SHP77 (cell line): Measurements from ENCODE around the gene ENOX1.

Experiments
- DNase-seq, 2 experiments: peaks; one replicate each; lab custom pipeline; 2025; lab: John Stamatoyannopoulos, UW

The ENOX1 gene

GRCh38 chr13:43307921-43308433, 478.8 kb downstream of the ENOX1 start:
- peak; percentile 51 to 65 for DNase-seq

DNA sequence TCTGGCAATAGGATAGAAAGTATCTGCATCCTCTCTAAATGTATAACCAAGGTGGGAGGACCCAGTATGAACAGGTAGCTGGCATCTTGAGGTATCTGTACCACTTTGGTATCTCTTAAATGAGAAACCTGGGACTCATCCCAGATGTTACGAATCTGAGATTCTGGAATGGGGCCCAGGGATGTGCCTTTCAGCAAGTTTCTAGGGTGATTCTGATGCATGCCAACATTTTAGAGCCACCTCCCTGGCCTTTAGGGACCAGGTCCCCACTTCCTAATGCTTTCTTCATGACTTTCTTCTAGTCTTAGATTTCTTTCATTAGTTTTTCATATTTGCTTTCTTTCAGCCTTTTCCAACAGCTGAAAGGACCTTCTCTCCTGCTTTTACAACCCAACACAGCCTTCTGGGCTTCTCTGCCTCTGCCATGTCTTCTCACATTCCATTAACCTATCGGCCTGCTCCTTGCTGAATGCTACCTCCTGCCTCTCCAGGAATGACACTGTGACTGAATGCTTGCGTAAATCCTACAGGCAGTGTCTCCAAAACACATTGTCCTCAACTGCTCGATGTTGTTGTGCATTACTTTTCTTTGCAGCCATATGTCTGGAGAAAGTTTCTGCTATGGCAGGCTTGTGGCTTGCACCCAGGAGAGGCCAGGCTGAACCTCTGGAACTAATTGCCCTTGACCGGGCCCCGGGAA, 479.4 kb downstream of the ENOX1 start:
- no peak for DNase-seq

DNA sequence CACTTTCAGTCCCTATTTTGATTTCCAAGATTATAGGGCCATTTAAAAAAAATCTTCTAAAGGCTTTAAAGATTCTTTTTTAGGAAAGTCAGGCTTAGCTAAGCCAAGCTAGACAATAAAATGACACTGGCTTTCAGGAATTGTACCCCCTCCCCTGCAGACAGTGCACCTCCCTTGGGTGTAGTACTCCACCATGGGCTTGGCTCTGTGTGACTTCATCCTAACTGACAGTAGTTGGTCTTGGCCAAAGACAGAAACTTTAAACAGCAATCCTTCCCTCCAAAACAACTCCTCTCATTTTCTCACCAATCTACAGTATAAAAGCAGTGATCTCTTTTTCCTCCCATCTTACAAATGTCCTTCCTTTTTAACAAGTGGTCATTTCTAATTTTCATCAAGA, 480.4 kb downstream of the ENOX1 start:
- DNase-seq, result no peak

GRCh38 chr13:43305416-43305815, 481.4 kb downstream of the ENOX1 start:
- DNase-seq, result no peak

GRCh38 chr13:43304945-43305344, 481.8 kb downstream of the ENOX1 start:
- no peak for DNase-seq

DNA sequence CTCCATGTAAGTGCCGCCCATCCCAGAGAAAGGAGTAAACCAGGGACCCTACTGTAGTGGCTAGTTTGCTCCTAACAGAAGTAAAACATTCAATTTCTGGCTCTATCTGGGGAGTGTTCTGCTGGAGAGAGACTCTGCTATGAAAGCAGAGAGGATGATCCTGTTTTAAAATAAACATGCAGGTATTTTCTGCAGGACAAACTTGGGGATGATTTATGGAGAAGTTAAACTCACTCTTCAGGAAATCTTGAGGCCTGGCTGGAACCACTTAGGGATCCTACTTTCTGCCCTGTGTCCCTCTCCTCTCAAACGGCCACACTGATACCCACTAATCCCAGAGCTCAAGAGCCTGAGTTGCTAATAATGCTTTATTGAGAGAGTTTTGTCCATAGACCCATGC, 482.3 kb downstream of the ENOX1 start:
- DNase-seq, result no peak

DNA sequence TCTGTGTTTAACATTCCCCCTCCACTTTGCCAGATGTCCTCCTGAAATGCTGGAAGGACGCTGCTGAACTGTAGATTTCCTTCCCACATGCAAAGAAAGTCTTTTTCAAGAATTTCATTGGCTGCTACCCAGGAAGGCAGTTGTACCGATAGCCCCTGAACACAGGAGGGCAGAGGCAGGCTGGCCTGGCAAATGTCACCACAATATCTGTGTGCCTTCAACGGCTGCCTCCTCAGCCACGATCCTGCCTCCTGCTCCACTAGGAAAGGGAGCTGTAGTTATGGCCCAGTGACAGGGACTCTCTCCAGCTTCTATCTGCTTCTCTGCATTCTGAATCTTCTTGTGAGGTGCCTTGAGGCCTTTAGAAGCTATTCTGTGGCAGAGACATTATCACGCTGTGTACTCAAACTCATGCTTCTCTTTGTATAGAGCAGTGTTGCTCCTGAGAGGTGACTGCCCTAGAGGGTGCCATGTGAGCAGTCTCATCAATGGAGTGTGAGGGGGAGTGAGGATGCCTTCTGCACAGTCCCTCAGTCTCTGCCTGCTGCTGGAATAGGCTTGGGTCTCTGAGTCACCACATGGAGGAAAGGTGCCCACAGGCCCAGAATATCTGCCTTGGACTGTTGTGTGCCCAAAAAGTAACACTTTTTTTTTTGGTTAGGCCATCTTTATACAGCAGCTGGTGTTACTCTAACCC, 483.6 kb downstream of the ENOX1 start:
- no peak for DNase-seq

DNA sequence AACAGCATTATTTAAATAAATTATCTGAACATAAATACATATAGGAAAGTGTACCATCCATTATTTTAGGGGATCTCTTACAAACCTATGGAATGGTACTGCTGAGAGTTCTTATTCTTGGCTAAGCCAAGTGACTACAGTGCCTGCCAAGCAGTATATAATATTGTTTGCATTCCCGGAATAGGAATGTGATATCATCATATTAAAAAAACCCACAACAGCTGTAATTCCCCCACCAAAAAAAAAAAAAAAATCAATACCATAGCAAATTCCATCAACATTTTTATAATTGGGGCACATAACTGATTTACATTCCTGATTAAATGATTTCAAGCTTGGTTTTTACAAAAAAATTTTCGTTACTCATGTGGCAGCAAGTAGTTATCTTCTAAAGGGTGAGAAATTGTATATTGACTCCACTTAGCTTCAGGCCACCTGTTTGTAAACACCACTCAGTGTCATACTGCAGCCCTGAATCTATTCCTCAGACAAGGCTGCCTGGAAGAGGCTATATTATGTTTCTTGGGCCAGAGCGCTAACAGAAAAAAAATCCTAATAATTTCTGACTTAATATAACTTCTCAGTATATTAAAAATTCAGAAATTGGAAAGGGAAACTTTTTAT, 485.3 kb downstream of the ENOX1 start:
- no peak for DNase-seq

- no peak for DNase-seq
These were observed 485.9 kb downstream of the ENOX1 start for GRCh38 chr13:43300865-43301264.

GRCh38 chr13:43299374-43299773, 487.4 kb downstream of the ENOX1 start:
- DNase-seq, result no peak

- DNase-seq, result no peak
These were observed 488.0 kb downstream of the ENOX1 start for GRCh38 chr13:43298816-43299215.

DNA sequence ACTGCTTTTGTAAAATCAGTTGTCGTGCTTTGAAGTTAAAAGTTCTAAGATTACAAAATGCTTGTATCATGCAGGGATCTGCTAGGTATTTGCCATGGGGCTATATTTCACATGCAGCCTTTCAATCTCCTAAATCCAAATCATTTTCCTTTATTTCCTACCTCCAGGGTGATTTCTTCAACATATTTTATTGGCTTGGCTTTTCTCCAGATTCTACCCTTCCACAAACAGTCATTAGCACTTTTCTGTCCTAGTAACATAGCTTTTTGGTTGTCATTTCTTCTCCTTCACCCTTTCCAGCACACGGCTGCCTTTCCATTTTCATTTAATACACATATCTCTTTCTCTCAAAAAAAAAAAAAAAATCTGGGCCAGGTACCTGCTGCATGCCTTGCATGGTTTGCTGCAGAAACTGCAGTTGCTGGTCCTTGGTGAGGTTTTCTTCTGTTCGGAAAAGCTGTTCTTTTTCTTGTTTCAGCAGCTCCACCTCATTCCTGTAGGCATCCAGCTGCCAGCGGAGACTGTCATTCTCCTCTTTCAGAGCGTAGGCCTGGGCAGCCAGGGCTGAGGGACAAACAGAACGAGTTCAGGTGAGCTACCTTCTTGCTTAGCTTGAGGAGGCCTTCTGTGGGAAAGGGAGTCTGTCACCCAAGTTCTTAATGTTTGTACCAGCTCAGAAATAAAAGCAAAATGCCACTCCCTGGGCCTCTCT, 488.6 kb downstream of the ENOX1 start:
- no peak for DNase-seq

DNA sequence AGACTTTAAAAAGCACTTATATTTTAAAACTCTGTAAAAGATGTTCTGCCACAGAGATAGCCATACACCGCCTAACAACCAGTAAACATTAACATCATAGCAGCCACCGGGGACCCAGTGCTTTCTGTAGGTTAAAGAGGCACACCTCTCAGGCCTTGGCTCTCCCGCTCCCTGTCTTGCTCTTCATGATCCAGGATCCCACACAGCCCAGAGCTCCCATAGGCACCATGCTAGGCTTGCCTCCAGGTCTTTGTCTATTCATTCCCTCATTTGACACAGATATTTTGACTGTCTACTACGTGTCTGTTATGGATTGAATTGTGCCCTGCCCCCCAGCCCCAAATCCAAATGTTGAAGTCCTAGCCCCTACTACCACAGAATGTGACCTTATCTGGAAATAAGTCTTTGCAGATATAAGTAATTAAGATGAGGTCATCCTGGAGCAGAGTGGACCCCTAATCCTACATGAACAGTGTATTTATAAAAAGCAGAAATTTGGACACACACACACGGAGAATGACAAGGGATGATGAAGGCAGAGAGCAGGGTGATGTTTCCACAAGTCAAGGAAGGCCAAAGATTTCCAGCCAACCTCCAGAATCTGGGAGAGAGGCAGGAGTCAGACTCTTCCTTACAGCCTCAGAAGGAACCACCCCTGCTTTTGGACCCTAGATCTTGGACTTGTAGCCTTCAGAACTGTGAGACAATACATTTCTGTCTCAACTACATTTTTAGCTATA, 490.8 kb downstream of the ENOX1 start:
- no peak for DNase-seq

DNA sequence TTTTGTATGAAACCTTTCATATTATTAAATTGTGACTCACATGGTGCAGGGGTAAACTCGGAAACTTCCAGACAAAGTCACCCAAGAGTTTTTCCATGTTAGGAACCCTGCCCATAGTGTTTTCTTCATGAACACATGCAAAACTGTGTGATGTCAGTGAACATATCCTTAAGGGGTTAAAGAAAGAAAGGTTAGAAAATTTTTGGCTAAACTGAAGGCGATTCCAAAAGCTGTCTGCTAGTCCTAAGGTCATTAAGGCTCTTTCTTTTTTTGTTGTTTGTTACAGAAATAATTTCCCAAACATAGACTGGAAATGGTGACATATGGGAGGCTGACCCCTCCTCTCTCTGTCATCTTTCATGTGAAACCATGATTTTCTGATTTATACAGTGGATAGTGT, 491.5 kb downstream of the ENOX1 start:
- DNase-seq, result no peak

DNA sequence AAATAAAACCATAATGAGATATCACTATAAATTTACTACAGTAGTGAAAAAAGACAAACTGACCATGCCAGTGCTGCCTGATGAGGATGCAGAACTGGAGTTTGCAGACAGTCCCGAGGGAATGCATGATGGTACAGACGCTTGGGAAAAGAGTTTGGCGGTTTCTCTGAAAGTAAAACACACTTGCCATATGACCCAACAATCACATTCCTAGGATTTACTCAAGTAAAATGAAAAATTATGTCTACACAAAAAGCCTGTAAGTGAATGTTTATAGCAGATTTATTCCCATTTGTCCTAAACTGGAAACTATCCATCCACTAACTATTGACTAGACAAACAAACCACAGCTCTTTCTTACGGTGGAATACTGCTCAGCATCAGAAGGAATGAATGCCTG, 492.4 kb downstream of the ENOX1 start:
- DNase-seq, result no peak

DNA sequence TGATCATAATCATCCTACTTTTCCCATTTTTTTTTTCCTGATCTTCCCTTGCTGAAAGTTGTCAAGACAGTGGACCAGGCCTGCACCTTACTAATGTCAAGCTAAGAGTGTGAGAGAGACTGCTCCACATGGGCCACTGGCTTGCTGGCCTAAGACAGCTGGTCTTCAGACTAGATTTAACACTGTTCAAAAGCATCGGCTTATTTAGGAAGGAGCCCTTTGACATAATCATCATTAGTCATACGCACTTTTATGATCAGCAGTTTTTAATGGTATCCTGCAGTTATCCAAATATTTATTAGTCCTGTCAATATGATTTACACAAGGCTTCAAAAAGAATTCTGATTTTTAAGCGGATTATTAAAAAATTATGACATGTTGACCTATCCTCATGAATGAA, 492.8 kb downstream of the ENOX1 start:
- no peak for DNase-seq

GRCh38 chr13:43293561-43293960, 493.2 kb downstream of the ENOX1 start:
- DNase-seq, result no peak

DNA sequence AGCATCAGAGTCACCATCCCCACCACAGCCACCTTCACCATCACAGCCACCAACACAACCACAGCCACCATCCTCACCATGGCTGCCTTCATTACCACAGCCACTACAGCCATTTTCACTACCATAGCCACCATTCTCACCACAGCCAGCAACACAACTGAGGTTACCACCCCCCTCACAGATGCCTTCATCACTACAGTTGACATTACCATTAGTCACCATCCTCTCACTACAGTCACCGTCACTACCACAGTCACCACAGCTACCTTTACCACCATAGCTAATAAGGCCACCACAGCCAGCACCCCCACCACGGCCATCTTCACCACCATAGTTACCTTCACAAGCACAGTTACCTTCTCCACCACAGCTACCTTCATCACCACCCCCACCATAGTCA, 493.8 kb downstream of the ENOX1 start:
- no peak for DNase-seq

DNA sequence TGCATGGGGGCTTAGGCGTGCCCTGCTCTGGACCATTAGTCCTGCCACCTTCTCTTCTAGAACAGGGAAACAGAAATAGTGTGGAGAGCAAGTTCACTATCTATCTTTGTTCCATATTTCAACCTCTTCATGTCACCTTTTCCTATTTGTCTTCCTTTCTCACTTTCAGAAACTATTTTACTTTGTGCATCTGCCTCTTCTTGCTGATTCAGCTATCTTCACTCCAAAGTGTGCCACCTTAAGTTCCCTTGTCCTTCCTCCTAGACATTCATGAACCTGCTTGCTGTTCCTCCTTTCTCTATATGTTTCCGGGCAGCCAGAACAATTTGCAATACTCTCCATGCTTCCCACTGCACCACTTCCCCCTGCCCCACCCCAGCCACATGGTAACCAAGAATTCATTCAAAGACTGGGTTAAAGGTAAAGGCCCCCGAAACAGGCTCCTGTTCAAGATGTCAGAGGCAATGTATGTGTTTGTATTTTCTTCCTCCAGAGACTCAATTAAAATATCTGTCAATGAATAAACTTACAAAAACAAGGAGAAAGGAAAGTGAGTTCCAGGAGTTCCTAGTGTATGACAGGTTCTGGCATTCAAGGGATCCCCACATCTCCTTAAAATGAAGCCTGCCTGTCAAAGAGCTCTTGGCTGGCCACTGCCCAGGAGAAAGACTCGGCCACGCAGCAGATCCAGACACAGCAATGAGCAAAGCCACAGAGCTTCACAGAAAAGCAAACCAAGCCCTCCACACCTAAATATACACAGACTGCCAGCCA, 495.3 kb downstream of the ENOX1 start:
- DNase-seq, result no peak

- DNase-seq, result no peak
These were observed 497.1 kb downstream of the ENOX1 start for GRCh38 chr13:43289470-43290255.
